Mesothelial cell of epicardium (in vitro differentiated cells): Measurements from ENCODE around the gene LRRC27. TPM values are rescaled to one million over a fixed set of nuclear protein-coding genes. Genes with fewer than 3 reads are reported as not detected.

ENCODE experiments used
- DNase-seq, 2 experiments: peaks; one replicate each; pipeline ENCODE4 v3.0.0; 2021; ENCODE audit warnings: low spot score in 2 of 2; ENCODE audit not compliant: unreplicated experiment in 2 of 2
- H3K27ac Mint-ChIP-seq: 2 replicates; pipeline ENCODE4 v1.8.0; 2021; ENCODE audit warnings: mixed read lengths
- H3K27me3 Mint-ChIP-seq: 2 replicates; pipeline ENCODE4 v1.8.0; 2021; ENCODE audit warnings: low read depth, mixed read lengths
- H3K36me3 Mint-ChIP-seq: 2 replicates; pipeline ENCODE4 v1.8.0; 2021; ENCODE audit warnings: mixed read lengths
- H3K4me1 Mint-ChIP-seq: 2 replicates; pipeline ENCODE4 v1.8.0; 2021; ENCODE audit warnings: mixed read lengths
- H3K4me3 Mint-ChIP-seq: 2 replicates; pipeline ENCODE4 v1.8.0; 2021; ENCODE audit warnings: mild to moderate bottlenecking, moderate library complexity, mixed read lengths
- H3K9me3 Mint-ChIP-seq: 2 replicates; pipeline ENCODE4 v1.8.0; 2021; ENCODE audit warnings: mixed read lengths
- CTCF ChIP-seq: fragments of 200-600 bp; sonication (generic); IDR thresholded peaks from one replicate; pipeline ENCODE4 v1.5.0; 2021; ENCODE audit warnings: antibody characterized with exemption; ENCODE audit not compliant: unreplicated experiment
- total RNA-seq: library from RNA; stranded (reverse); gene quantifications from 3 replicates; pipeline ENCODE4 v1.2.1, GENCODE V29; 2021

The LRRC27 gene
- total RNA-seq, 1 donor from 2014 or later: 15.2 TPM

DNA sequence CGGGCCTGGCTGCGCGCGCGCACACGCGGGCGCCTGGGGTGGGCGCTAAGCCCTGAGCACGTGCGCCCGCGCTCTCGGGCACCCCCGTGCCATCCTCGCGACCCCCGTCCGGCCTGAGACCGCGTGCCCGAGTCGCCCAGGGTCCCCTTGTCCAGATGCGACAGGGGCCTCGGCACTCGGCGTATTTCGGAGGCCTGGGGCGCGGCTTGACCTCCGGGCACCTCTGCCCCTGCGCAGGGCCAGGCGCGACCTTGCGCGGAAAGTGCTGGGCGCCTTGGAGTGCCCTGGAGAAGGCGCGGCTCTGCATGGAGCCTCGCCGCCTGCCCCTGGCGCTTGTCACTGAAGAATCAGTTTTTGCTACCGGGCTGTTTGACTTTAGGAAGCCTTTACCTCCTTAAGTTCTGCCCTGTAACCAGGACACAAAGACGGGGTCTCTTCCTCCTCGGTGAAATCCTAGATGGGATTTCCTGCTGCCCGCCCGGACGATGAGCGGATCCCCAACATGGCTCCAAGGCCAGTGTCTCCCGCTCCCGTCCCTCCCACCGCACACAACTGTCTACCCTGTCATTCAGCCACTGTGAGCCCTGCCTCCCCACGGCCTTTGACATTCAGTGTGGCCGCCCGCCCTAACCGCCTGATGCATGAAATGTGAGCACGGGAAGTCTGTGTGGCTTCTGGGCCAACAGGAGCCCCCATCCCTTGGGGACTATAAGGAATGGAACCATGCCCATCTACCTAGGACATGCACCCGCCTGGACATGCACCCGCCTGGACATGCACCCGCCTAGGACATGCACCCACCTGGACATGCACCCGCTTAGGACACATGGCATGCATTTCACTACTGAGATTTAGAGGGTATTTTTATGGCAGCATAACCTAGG is 23.2 kb upstream of the LRRC27 start:
- Mint-ChIP-seq H3K4me3 (peak overlapping the region; percentile 60), H3K36me3 (peaks cover 3% of the 10 kb centered on the region), H3K27ac (no peak overlapping the region), H3K27me3 (peaks cover 81% of the 10 kb centered on the region), H3K9me3 (no peaks in the 10 kb centered on the region), H3K4me1 (peaks cover 5% of the 10 kb centered on the region)
- no peak for DNase-seq
- no peak for TF ChIP-seq CTCF

DNA sequence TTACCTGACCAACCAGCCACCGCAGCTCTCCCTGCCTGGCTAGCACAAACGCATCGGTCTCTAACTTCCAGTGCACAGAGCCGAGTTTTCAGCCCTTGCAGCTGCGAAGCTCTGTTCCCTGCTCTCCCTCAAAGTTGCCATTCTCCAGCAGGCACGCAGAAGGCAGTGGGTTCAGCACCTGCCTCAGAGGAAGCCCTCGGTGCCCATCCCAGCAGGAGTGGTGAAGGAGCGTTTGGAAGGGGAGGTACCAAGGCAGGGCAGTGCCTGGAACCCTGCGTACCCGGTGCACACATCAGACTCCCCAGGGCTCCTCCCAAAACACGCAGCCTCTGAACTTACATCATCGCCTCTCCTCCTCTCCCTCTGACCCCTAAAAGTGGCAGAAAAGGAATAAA is 22.5 kb upstream of the LRRC27 start:
- H3K36me3 Mint-ChIP-seq: peaks cover 3% of the 10 kb centered on the region
- peaks cover 5% of the 10 kb centered on the region for H3K9me3 Mint-ChIP-seq
- H3K4me1 Mint-ChIP-seq: peaks cover 5% of the 10 kb centered on the region
- H3K4me3 Mint-ChIP-seq: peak overlapping the region; percentile 60
- no peak overlapping the region for H3K27ac Mint-ChIP-seq
- peaks cover 79% of the 10 kb centered on the region for H3K27me3 Mint-ChIP-seq
- no peak for TF ChIP-seq CTCF
- DNase-seq: no peak

DNA sequence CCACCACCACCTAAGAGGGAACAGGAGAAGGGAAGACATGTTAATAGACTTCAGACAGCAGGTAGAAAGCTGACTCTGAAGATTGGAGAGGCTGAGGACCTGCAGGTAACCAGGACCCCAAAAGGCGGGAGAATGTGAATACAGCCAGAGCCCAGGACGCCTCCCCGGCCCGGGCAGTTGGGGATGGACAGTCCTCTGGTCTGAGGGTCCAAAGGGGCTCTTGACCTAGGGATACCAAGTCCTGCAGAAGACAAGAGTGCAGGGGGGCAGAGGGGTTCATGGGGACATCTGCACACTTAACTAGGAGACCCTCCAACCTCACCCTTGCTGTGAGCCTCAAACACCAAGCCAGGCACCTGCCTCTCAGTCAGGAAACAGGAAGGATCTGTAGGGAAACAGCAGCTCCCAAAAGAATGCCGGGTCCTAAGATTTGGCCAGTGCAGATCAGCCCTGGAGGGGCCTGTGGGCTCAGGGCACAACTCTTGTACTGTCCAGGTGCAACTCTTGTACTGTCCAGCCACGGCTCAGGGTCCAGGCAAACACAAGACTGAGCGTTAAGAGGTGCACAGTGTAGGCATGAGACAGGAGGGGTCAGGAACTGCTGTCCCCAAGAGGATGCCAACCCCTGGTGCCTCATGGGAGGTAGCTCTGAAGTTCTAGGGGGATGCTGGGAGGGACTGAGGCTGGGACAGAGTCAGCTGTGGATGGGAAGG is 22.0 kb upstream of the LRRC27 start:
- H3K36me3 Mint-ChIP-seq: peaks cover 3% of the 10 kb centered on the region
- peaks cover 5% of the 10 kb centered on the region for H3K4me1 Mint-ChIP-seq
- peaks cover 75% of the 10 kb centered on the region for H3K27me3 Mint-ChIP-seq
- no peak for TF ChIP-seq CTCF
- no peak for DNase-seq
- H3K9me3 Mint-ChIP-seq: peaks cover 8% of the 10 kb centered on the region
- no peak overlapping the region for H3K27ac Mint-ChIP-seq
- H3K4me3 Mint-ChIP-seq: no peak overlapping the region

DNA sequence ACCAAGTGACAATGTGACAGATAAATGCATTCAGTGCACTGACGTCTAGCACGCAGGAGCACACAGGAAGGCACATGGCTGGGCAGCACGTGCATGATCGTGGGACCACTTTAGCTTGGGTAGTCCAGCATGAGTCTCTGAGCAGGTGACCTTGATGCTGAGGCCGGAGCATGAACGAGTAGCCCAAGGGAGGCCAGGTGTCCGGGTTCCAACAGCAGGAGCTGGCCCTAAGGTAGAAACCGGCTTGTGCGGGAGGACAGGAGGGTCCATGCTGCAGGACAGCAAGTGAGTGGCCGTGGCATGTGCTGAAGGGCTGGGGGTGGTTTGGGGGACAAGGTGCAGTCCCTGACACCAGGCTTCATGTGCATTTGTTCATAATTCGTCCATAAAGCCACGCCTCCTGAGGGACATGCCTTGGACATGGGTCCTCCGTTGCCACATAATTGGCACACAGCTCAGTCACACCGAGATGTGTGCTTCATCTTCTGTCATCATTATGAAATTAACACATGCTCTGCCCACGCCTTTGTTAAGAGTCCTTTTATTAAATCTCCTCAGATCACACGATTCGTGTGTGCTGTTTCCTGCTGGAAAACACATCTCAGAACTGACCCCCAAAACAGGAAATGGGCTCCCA is 21.2 kb upstream of the LRRC27 start:
- H3K27ac Mint-ChIP-seq: no peak overlapping the region
- H3K27me3 Mint-ChIP-seq: peaks cover 68% of the 10 kb centered on the region
- DNase-seq: no peak
- peaks cover 3% of the 10 kb centered on the region for H3K36me3 Mint-ChIP-seq
- H3K9me3 Mint-ChIP-seq: peaks cover 10% of the 10 kb centered on the region
- peaks cover 5% of the 10 kb centered on the region for H3K4me1 Mint-ChIP-seq
- no peak for TF ChIP-seq CTCF
- H3K4me3 Mint-ChIP-seq: no peak overlapping the region

- peaks cover 62% of the 10 kb centered on the region for H3K27me3 Mint-ChIP-seq
- H3K36me3 Mint-ChIP-seq: no peaks in the 10 kb centered on the region
- H3K4me3 Mint-ChIP-seq: no peak overlapping the region
Observed at GRCh38 chr10:132311338-132311939, 20.6 kb upstream of the LRRC27 start.

More at GRCh38 chr10:132311338-132311939, 20.6 kb upstream of the LRRC27 start:
- peaks cover 5% of the 10 kb centered on the region for H3K4me1 Mint-ChIP-seq
- no peak for TF ChIP-seq CTCF
- no peak overlapping the region for H3K27ac Mint-ChIP-seq
- DNase-seq: no peak
- H3K9me3 Mint-ChIP-seq: peaks cover 10% of the 10 kb centered on the region
